HL-60/S4 treated with retinoic acid at 250 ng/mL for 4 days and 3 days (cell line): ENCODE results near the gene PHEX.

Experiments
- in situ Hi-C: fragments of 300-500 bp; cut with MboI; formaldehyde crosslinking; loops from 2 replicates; pipeline ENCODE4 v1.7.0; 2022; ENCODE audit warnings: low sequenced_read_pairs

PHEX gene

GRCh38 chrX:22039541-22039940, 7.4 kb downstream of the PHEX start:
- in situ Hi-C loops: no loop called here

DNA sequence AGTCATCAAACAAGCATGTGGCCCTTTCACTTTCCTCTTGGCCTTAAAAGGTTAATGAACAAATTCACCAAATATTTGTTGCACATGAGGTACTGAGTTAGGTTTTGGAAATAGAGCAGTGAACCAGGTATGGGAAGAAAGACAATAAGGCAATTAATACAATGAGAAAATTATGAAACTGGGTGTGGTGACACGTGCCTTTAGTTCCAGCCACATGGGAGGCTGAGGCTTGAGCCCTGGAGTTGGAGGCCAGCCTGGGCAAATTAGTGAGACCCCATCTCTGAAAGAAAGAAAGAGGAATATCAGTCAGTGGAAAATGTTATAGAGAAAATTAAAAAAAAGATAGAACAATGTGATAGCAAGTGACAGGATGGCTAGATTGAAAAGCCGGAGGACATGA, 8.1 kb downstream of the PHEX start:
- in situ Hi-C loops: no loop called here

GRCh38 chrX:22041907-22042530, 9.9 kb downstream of the PHEX start:
- in situ Hi-C loops: no loop called here

- in situ Hi-C loops: no loop called here
Measured at GRCh38 chrX:22043872-22044271, 11.7 kb downstream of the PHEX start.

GRCh38 chrX:22047468-22047867, 15.3 kb downstream of the PHEX start:
- in situ Hi-C loops: no loop called here

GRCh38 chrX:22053481-22053880, 21.4 kb downstream of the PHEX start:
- in situ Hi-C loops: no loop called here

DNA sequence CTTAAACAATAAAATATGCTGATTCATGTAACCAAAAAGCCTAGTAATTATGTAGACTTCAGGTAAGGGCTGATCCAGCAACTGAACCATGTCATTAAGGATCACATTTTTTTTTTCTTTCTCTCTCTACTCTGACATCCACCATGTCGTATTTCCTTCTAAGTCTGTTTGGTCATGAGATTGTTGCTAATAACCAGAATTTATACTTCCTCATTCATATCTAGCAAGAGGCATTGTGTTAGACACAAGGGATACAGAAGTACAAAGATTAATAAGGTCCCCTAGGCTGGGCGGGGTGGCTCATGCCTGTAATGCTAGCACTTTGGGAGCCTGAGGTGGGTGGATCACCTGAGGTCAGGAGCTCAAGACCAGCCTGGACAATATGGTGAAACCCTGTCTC, 24.1 kb downstream of the PHEX start:
- in situ Hi-C loops: no loop called here

- in situ Hi-C loops: no loop called here
Measured at GRCh38 chrX:22057667-22058066, 25.5 kb downstream of the PHEX start.

- in situ Hi-C loops: no loop called here
Measured at GRCh38 chrX:22059775-22060174, 27.6 kb downstream of the PHEX start.

DNA sequence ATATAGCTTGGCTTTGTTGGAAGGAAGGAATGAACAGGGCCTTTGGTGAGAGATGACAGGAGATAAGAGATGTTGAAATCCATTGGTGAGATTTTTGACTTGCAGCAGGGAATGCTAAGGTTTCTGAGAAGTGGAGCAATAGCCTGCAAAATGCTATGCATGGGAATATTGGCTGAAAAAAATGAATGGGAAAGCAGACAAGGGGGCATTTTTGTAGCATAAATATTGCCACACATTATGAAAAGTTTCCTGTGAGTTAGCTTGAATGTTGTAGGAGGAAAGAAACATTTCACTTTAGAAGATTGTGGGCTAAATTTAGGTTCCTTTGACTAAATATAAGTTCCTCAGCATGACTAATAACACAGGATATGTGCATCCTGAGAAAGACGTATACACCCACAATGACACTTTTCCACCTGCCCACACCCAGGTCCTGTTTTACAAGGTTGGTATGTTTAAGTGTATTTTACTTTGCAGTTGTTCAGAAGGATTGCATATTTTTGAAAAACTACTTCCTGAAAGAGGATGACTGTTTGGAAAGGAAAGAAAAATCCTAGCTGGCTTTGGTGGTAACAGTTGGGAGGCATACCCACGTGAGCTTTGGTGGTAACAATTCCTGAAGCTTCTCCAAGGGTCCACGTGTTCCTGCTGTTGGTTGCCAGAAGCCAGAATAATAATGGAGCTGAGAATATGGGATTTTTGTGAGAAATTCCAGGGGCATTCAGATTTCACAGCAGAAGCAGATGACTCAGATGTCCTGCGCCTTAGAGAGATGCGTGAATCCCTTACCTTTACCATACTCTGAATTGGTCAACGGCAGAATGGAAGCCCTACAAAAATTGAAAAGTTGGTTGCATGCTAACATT, 28.5 kb downstream of the PHEX start:
- in situ Hi-C loops: no loop called here

GRCh38 chrX:22063284-22063683, 31.2 kb downstream of the PHEX start:
- in situ Hi-C loops: no loop called here

DNA sequence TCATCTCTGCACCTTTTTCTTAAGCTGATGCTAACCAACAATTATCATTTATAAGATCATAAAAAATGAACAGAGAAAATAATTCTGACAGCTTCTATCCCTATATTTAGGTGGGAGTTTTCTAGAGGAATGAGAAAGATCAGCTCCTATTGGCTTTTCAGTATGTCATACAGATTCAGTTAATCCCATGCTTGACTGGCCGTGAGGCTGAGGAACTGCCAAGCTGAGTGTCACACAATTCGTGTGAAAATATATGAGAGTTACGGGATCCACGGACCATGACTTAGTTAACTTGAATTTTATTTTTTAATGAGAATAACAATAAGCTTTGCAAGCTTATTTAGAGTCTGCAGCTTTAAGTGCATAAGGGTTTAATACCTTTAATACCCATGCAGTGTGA, 37.5 kb downstream of the PHEX start:
- in situ Hi-C loops: no loop called here

DNA sequence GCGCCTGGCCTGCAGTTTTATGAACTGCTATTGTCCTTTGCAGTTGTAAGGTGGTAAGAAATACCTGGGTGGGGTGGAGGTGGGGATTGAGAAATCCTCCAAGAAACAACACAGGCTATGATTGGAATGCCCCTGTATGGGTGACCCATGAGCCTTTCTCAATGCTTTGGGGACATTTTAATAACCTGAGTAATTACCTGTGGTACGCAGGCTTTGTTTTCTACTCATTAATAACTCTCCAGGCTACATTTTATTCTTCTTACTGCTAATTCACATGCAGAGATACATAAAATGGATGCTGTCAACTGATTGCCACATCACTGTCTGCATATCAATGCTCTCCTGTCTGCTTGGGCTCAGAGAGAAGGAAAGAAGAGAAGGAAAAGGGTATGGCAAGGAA, 41.8 kb downstream of the PHEX start:
- in situ Hi-C loops: no loop called here

- in situ Hi-C loops: no loop called here
Measured at GRCh38 chrX:22078117-22078516, 46.0 kb downstream of the PHEX start.

GRCh38 chrX:22081475-22082092, 49.5 kb downstream of the PHEX start:
- in situ Hi-C loops: no loop called here

GRCh38 chrX:22086003-22086402, 53.9 kb downstream of the PHEX start:
- in situ Hi-C loops: no loop called here

DNA sequence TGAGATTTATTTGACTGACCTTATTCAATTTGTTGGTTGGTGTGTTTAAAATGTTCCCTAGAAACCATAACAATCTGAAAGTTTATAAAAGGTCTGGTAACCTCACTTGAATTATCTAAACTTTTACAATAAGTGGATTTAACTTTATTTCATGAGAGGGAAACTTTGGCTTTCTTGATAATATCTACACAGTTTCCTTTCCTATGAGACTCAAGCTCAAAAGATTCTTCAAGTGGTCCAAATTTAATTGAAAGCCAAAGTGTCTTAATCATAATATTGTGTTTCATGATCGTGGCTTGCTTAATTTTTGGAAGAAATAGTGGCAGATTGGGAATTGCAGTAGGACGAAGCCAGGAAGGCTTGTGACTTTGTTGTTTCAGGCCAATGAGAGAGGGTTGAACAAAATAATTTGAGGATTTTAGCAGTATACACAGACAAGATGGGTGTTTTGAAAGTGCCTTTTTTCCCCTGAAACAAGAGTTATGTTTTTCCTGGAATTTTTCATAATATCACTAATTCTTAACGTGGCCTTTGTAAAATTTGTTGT, 55.0 kb downstream of the PHEX start:
- in situ Hi-C loops: no loop called here

- in situ Hi-C loops: no loop called here
Measured at GRCh38 chrX:22088326-22088725, 56.2 kb downstream of the PHEX start.

GRCh38 chrX:22090181-22090580, 58.1 kb downstream of the PHEX start:
- in situ Hi-C loops: no loop called here

- in situ Hi-C loops: no loop called here
Measured at GRCh38 chrX:22093550-22093949, 61.4 kb downstream of the PHEX start.

- in situ Hi-C loops: no loop called here
Measured at GRCh38 chrX:22095286-22095685, 63.2 kb downstream of the PHEX start.

GRCh38 chrX:22095856-22096255, 63.7 kb downstream of the PHEX start:
- in situ Hi-C loops: no loop called here
